Lung (tissue), 12 donors: ENCODE data around the gene C22orf39. TPM values are rescaled to one million over a fixed set of nuclear protein-coding genes. Genes with fewer than 3 reads are reported as not detected.

Experiments used
- ATAC-seq: fragments of 200-7000 bp; cut with Tn5 transposase; one replicate; pipeline ENCODE4 v1.9.1; 2020; ENCODE audit warnings: moderate number of reproducible peaks; ENCODE audit not compliant: insufficient read depth, low FRiP score
- DNase-seq, 3 donors: peaks; one replicate each; pipeline ENCODE4 v3.0.0-alpha.2; 2013 to 2017
- H3K27ac ChIP-seq, 2 donors: one replicate each; pipeline ENCODE4 v1.5.1; 2013; ENCODE audit warnings: mild to moderate bottlenecking in 2 of 2, moderate library complexity in 2 of 2, control low read depth in 1 of 2, inconsistent platforms in 1 of 2, low read depth in 1 of 2, low read length in 1 of 2
- H3K27me3 ChIP-seq, 3 donors: one replicate each; pipeline ENCODE4 v1.5.1; 2013; ENCODE audit warnings: low read length in 2 of 3; ENCODE audit not compliant: control insufficient read depth in 3 of 3, insufficient read depth in 3 of 3
- H3K36me3 ChIP-seq, 4 donors: one replicate each; pipeline ENCODE4 v1.5.1; 2013; ENCODE audit warnings: low read length in 4 of 4, mild to moderate bottlenecking in 1 of 4, moderate library complexity in 1 of 4; ENCODE audit not compliant: control insufficient read depth in 4 of 4, insufficient read depth in 4 of 4
- H3K4me1 ChIP-seq, 5 donors: one replicate each; pipeline ENCODE4 v1.5.1; 2013; ENCODE audit warnings: low read length in 5 of 5, mild to moderate bottlenecking in 2 of 5, moderate library complexity in 1 of 5; ENCODE audit not compliant: control insufficient read depth in 5 of 5, insufficient read depth in 5 of 5
- H3K4me3 ChIP-seq: one replicate; pipeline ENCODE4 v1.5.1; 2013; ENCODE audit warnings: mild to moderate bottlenecking, control low read depth, moderate library complexity
- H3K9ac ChIP-seq, 2 donors: one replicate each; pipeline ENCODE4 v1.5.1; 2013; ENCODE audit warnings: low read length in 2 of 2, control low read depth in 1 of 2; ENCODE audit not compliant: insufficient read depth in 1 of 2
- H3K9me3 ChIP-seq, 4 donors: one replicate each; pipeline ENCODE4 v1.5.1; 2013; ENCODE audit warnings: low read length in 3 of 4, mild to moderate bottlenecking in 1 of 4, moderate library complexity in 1 of 4; ENCODE audit not compliant: control insufficient read depth in 4 of 4, insufficient read depth in 3 of 4
- CTCF ChIP-seq: IDR thresholded peaks from 2 replicates; pipeline ENCODE4 v1.5.1; 2012; ENCODE audit warnings: mild to moderate bottlenecking; ENCODE audit errors: control extremely low read depth, extremely low read depth
- WGBS, 2 donors: extraction: QIAGEN DNeasy Blood & Tissue Kit; methylation state at CpG; one replicate each; pipeline ENCODE4 v1.1.7; 2013; 5-methylcytosine and 5-hydroxymethylcytosine counted together
- polyA plus RNA-seq, 2 donors: library from polyadenylated mRNA; stranded (reverse); fragments of 200-250 nt; gene quantifications; one replicate each; pipeline ENCODE4 v1.2.1, GENCODE V29; 2013
- total RNA-seq, 2 donors: library from RNA; depleted of rRNA in 1 of 2; stranded (reverse); fragments of >200 nt in 1 of 2; gene quantifications; one replicate each; pipeline ENCODE4 v1.2.1, GENCODE V29; 2014 to 2021
- donor health status: control.
- donor health status: control.
- donor health status: Bipolar disorder and iron deficiency.
- donor health status: healthy.
- donor health status: DM: yes; HTN: yes; CAD: no.

Gene C22orf39
- total and polyA plus RNA-seq, 4 donors: 24.2 to 39.9 (median 28.6) TPM

GRCh38 chr22:19451570-19451969, 4.1 kb upstream of the C22orf39 start:
- no peak for DNase-seq
- no peak overlapping the region for H3K9ac ChIP-seq
- H3K4me3 ChIP-seq: no peak overlapping the region
- no peaks in the 10 kb centered on the region for H3K9me3 ChIP-seq
- peaks cover 0 to 15% (median 2%) of the 10 kb centered on the region in 5 donors for H3K4me1 ChIP-seq
- no peak for TF ChIP-seq CTCF
- H3K27ac ChIP-seq: no peak overlapping the region
- ATAC-seq: no peak
- WGBS, 2 donors: 99 to 100% methylated on average over 4 of the region's 4 CpGs
- no peaks in the 10 kb centered on the region for H3K27me3 ChIP-seq
- peaks cover 14 to 35% (median 23%) of the 10 kb centered on the region in 4 donors for H3K36me3 ChIP-seq

GRCh38 chr22:19450363-19451175, 3.1 kb upstream of the C22orf39 start:
- H3K4me3 ChIP-seq: no peak overlapping the region
- H3K9me3 ChIP-seq: no peaks in the 10 kb centered on the region
- no peak overlapping the region for H3K9ac ChIP-seq
- 86 to 91% methylated on average over 8 of the region's 8 CpGs for WGBS, 2 donors
- ATAC-seq: no peak
- no peak overlapping the region for H3K27ac ChIP-seq
- no peak for TF ChIP-seq CTCF
- H3K27me3 ChIP-seq: no peaks in the 10 kb centered on the region
- no peak for DNase-seq
- H3K36me3 ChIP-seq: peaks cover 6 to 26% (median 17%) of the 10 kb centered on the region in 4 donors
- peaks cover 3 to 19% (median 10%) of the 10 kb centered on the region in 5 donors for H3K4me1 ChIP-seq

- ATAC-seq (no peak), DNase-seq (no peak)
- no peak overlapping the region for H3K4me3 ChIP-seq
- H3K36me3 ChIP-seq: peaks cover 2 to 16% (median 10%) of the 10 kb centered on the region in 4 donors
- TF ChIP-seq CTCF: no peak
- WGBS, 2 donors: 83 to 98% methylated on average over 2 of the region's 2 CpGs
- no peak overlapping the region for H3K9ac ChIP-seq
- no peaks in the 10 kb centered on the region for H3K27me3 ChIP-seq
- H3K27ac ChIP-seq: no peak overlapping the region
- H3K4me1 ChIP-seq: peaks cover 3 to 19% (median 10%) of the 10 kb centered on the region in 5 donors
- no peaks in the 10 kb centered on the region for H3K9me3 ChIP-seq
These were observed 1.9 kb upstream of the C22orf39 start for GRCh38 chr22:19449422-19449767.
